Right ventricle myocardium superior (tissue), 1 donor: ENCODE measurements around the gene DYNLL2. TPM values are rescaled to one million over a fixed set of nuclear protein-coding genes. Genes with fewer than 3 reads are reported as not detected.
"Not testable (repeated sequence)": the region's sequence is repeated elsewhere in the genome, so short reads cannot be mapped to it uniquely, and the experiment has no call there.

ENCODE experiments used
- ATAC-seq: fragments of 200-7000 bp; cut with Tn5 transposase; one replicate; pipeline ENCODE4 v1.9.1; 2020; ENCODE audit warnings: mild to moderate bottlenecking; ENCODE audit not compliant: poor library complexity
- DNase-seq: peaks from one replicate; pipeline ENCODE4 v3.0.0-alpha.2; 2020
- intact Hi-C: fragments of 100-400 bp; cut with DNase I; formaldehyde crosslinking; loops from one replicate; pipeline ENCODE4 v1.11.2; 2022
- total RNA-seq: library from RNA; stranded (reverse); fragmentation: NEBNext Ultra II Directional; extraction: Animal tissue kit (Norgen Biotek cat#: 25700); gene quantifications from one replicate; pipeline ENCODE4 v1.2.1, GENCODE V29; 2021
- donor health status: DM: no; HTN: yes; CAD: no; lungs with severe emphysema.

DYNLL2 gene
- total RNA-seq, 1 donor from 2014 or later: 81.5 TPM

GRCh38 chr17:58092797-58093385, 9.7 kb downstream of the DYNLL2 start:
- intact Hi-C loops: loop anchor here (5.0 kb wide), 1 partner anchor 71 kb away; no protein-coding TSS in a partner anchor

DNA sequence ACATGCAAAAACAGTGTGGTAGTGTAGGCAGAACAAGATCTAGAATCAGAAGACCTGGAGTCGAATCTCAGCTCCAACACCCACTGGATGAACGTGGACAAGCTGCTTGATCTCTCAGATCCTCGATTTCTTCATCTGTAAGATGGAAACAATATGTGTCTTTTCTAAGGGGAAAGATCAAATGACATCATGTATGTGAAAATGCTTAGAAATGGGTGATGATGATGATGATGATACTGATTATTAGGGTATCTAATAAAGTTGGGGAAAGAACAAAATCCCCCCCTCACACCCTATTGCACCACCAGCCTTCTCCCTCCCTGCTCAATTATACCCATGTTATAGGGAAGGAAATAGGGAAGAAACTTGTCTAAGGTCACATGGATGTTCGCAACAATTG, 10.9 kb downstream of the DYNLL2 start:
- ATAC-seq: no peak
- DNase-seq: no peak
- intact Hi-C loops: loop anchor here (5.0 kb wide), 1 partner anchor 72 kb away; no protein-coding TSS in a partner anchor

More at GRCh38 chr17:58092797-58093385, 9.7 kb downstream of the DYNLL2 start:
- no peak for ATAC-seq
- DNase-seq: no peak

GRCh38 chr17:58096892-58097291, 13.7 kb downstream of the DYNLL2 start:
- ATAC-seq (no peak), DNase-seq (no peak)
- intact Hi-C loops: no loop called here

DNA sequence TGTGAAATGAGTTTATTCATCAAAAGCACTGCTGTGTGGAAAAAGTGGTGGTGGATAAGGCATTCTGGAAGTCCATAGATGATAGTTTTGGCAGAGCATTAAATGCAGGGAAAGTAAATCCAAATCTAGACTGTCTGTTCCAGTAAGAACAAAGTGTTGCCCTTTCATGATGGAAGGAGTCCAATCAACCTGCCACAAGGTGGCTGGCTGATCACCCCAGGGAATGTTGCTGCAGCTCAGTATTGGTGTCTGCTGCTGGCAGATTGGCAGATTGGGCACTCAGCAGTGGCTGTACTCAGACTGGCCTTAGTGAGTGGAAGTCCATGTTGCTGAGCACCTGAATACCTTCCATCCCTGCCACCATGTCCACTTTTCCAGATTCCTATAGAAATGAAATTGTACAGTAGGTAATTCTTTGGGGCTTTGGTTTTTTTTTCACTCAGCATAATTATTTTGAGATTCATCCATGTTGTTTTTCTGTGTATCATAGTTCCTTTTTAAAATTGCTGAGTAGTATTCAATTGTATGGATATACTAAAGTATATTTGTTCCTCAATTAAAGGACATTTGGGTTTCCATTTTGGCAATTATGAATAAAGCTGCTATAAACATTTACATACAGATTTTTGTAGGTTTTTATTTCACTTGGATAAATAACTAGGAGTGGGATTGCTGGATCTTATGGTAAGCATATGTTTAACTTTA, 14.3 kb downstream of the DYNLL2 start:
- ATAC-seq: no peak
- DNase-seq: no peak
- intact Hi-C loops: no loop called here

DNA sequence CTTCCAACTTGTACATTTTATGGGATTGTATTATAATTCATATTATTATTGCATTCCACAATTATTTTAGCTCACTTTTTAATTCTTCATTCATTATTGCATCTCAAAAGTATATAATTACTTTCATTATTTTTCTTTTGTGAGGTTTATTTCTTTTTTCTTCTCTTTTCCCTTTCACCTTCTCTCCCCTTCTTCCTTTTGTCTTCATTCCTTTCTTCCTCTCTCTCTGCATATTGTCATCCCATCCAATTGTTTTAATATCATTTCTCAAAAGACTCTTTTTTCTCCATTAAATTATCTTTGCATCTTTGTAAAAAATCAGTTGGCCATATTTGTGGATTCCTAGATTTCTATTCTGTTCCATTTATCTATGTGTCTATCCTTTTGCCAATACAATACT, 17.3 kb downstream of the DYNLL2 start:
- intact Hi-C loops: no loop called here
- no peak for ATAC-seq

DNA sequence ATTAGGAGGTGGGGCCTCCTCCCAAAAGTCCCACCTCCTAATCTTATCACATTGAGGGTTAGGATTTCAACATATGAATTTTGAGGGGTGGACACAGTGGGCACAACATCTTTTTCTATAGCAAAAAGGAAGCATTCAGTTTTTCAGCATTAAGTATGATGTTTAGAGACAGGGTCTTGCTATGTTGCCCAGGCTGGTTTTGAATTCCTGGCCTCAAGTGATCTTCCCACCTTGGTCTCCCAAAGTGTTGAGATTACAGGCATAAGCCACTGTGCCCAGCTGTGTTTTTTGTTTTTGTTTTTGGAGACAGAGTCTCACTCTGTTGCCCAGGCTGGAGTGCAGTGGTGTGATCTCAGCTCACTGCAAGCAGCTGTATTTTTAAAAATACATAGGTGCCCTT, 18.7 kb downstream of the DYNLL2 start:
- intact Hi-C loops, ATAC-seq, DNase-seq: not testable (repeated sequence)

More for the DNA sequence above, 17.3 kb downstream of the DYNLL2 start:
- no peak for DNase-seq

DNA sequence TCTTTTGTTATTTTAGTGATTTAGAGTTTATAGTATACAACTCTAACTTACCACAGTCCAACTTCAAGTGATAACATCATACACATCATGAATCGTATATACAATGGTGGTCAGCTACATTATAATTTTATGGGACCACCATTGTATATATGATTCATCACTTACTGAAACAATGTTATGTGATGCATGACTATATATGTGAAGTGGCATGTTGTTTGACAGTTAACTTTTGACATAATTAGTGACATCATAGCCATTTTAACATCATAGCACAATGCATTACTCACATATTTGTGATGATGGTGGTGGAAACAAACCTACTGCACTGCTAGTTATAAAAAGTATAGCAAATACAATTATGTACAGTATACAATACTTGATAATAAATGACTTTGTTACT, 21.9 kb downstream of the DYNLL2 start:
- DNase-seq (no peak), ATAC-seq (no peak)
- intact Hi-C loops: no loop called here

- DNase-seq (no peak), ATAC-seq (no peak)
- intact Hi-C loops: no loop called here
Observed at GRCh38 chr17:58107306-58107705, 24.1 kb downstream of the DYNLL2 start.

GRCh38 chr17:58109197-58109596, 26.0 kb downstream of the DYNLL2 start:
- intact Hi-C loops: no loop called here
- DNase-seq (no peak), ATAC-seq (no peak)

DNA sequence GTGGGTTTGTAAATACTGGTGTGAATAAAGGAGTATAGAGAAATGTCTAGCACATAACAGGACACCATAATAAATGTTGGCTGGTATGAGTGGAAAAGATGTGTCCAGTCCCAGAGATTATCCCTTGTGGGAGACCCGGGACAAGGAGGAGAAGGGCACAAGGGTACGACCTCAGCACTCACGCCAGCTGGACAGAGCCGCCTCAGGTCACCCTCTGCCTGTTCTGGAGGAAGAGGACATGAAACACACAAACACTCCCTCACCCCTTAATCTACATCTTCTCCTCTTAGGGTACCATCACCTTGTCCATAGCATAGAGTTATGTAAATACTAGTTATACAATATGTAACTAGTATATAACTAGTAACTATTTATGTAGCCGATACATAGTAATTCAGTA, 26.8 kb downstream of the DYNLL2 start:
- intact Hi-C loops: loop anchor here (5.0 to 10.0 kb wide), 3 partner anchors 103 to 975 kb away; partner anchors contain the start of gene SRSF1
- DNase-seq: no peak
- no peak for ATAC-seq

- DNase-seq (no peak), ATAC-seq (no peak)
- intact Hi-C loops: loop anchor here (5.0 to 10.0 kb wide), 3 partner anchors 104 to 977 kb away; partner anchors contain the start of gene SRSF1
Observed at GRCh38 chr17:58111676-58112075, 28.5 kb downstream of the DYNLL2 start.

DNA sequence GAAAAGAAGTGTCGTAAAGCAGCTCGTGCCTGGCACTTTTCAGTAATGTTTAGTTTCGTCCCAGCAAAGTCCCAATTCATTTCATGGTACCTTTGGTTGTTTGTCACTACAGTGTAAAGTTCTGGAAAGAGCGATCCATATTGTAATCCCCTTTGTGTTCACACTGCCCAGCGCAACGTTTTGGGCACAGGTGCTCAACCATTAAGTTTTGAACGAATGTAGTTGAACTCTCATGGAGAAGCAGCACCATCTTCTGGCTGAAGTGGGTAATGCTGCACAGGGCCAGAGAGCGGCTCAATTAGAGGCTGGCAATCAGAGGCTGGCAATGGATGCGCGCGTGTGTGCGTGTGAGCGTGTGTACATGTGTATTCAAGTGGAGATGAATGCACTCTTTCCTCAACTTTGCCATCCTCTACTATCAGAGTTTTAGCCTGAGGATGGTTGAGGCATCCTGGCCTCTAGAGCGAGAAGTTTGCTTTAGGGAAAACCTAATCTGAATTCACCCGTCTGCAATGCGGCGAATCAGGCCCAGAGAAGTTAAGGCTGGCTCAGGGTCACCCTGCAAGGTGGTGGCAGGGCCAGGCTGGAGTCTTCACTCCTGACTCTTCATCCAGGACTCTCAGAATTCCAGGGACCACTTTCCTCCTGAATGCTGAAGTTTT, 29.9 kb downstream of the DYNLL2 start:
- DNase-seq (peak; percentile 82), ATAC-seq (peak; percentile 95)
- intact Hi-C loops: loop anchor here (5.0 to 10.0 kb wide), 3 partner anchors 106 to 978 kb away; partner anchors contain the start of gene SRSF1

GRCh38 chr17:58113947-58114346, 30.7 kb downstream of the DYNLL2 start:
- no peak for DNase-seq
- intact Hi-C loops: loop anchor here (5.0 to 10.0 kb wide), 3 partner anchors 107 to 979 kb away; partner anchors contain the start of gene SRSF1
- ATAC-seq: no peak

GRCh38 chr17:58117382-58117781, 34.2 kb downstream of the DYNLL2 start:
- intact Hi-C loops: loop anchor here (10.0 kb wide), 1 partner anchor 983 kb away; no protein-coding TSS in a partner anchor

DNA sequence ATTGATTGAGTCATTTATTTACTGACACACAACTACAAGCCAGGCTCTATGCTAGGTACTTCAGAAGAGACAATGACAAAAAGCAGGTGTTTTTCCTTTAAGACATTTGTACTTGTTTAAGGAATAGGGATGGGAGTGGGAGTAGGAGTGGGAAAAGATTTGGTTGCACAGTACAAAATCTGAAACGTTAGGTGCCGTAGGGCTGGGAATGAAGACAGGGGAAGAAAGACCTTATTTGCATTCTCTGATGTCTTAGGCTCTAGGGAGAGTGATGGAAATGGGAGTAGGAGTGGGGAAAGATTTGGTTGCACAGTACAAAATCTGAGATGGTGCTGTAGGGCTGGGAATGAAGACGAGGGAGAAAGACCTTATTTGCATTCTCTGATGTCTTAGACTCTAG, 36.3 kb downstream of the DYNLL2 start:
- ATAC-seq (no peak), DNase-seq (no peak)
- intact Hi-C loops: loop anchor here (10.0 kb wide), 1 partner anchor 985 kb away; no protein-coding TSS in a partner anchor

More at GRCh38 chr17:58117382-58117781, 34.2 kb downstream of the DYNLL2 start:
- no peak for DNase-seq
- no peak for ATAC-seq

DNA sequence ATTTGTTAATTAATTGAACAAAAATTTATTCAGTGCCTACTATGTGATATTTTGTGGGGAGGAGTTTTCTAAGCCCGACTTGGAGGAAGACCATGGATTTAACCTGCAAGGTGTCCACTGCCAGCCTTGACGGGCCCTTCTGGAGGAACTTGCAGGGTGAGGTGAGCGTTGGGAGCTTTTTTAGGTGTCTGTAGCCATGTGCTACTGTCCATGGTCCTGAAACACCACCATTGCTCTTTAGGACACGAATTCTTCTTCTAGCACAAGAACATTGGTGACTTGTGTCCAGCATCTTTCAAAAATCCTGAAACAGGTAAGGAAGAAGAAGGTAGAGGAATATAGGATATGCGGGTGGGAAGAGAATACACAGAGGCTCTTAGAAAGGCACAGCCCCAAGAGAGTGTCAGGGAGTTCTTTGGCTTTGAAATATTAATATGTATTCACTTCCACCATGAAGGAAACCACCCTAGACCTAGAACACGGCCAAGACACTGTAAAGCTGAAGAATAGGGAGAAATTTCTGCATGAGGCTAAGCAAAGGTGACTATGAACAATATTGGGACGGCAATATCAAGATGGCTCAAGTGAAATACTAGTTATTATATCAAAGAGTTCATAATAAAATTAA, 37.1 kb downstream of the DYNLL2 start:
- no peak for DNase-seq
- ATAC-seq: no peak
- intact Hi-C loops: no loop called here

- DNase-seq (no peak), ATAC-seq (no peak)
- intact Hi-C loops: no loop called here
Observed at GRCh38 chr17:58121925-58122324, 38.7 kb downstream of the DYNLL2 start.

- ATAC-seq (no peak), DNase-seq (no peak)
- intact Hi-C loops: no loop called here
Observed at GRCh38 chr17:58127846-58128245, 44.6 kb downstream of the DYNLL2 start.

DNA sequence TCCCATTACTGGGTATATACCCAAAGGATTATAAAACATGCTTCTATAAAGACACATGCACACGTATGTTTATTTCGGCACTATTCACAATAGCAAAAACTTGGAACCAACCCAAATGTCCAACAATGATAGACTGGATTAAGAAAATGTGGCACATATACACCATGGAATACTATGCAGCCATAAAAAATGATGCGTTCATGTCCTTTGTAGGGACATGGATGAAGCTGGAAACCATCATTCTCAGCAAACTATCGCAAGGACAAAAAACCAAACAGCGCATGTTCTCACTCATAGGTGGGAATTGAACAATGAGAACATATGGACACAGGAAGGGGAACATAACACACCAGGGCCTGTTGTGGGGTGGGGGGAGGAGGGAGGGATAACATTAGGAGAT, 49.5 kb downstream of the DYNLL2 start:
- ATAC-seq, intact Hi-C loops, DNase-seq: not testable (repeated sequence)
